Stimulated activated CD8-positive, alpha-beta memory T cell treated with anti-CD3 and anti-CD28 coated beads, Interleukin-15, amount 100 ng/mL, for 4 hours (primary cell): ENCODE measurements around the gene TNFSF18.

ENCODE experiments used
- DNase-seq, 2 donors: peaks; one replicate each; pipeline ENCODE4 v3.0.0-alpha.2; 2020; ENCODE audit warnings: low read depth in 2 of 2

The TNFSF18 gene

GRCh38 chr1:173038875-173039554 is 11.7 kb downstream of the TNFSF18 start:
- DNase-seq: no peak

DNA sequence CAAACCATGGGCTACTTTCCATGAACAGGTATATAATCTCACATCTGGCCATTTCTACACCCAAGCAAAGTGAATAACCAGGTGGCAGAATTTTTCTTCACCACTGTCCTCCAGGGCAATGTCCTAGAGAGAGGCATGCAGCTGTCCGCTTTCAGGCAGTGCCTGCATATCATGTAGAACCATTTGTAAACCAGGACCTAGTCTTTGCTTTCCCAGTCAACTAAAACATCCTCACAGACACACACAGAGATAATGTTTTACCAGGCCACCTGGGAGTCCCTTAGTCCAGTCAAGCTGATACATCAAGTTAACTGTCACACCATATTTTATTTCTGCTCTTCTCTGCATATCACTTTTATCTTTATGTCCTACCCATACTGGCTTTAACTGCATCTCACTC is 26.2 kb downstream of the TNFSF18 start:
- DNase-seq: no peak

DNA sequence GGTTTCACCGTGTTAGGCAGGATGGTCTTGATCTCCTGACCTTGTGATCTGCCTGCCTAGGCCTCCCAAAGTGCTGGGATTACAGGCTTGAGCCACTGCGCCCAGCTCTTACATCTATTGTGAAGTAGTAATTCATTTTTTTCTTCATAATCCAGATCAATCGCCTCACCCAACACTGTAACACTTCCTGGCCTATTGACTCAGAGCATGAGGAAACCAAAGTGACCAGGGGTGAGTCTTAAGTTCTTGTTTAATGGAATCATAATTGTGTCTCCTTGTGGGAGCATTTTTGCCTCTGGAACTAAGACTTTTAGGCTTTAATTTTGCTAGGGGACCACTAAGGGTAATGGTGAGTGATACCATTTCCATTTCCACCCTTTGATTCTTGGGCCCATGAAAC is 27.4 kb downstream of the TNFSF18 start:
- DNase-seq: no peak

GRCh38 chr1:173020138-173020750 is 30.5 kb downstream of the TNFSF18 start:
- DNase-seq: no peak

DNA sequence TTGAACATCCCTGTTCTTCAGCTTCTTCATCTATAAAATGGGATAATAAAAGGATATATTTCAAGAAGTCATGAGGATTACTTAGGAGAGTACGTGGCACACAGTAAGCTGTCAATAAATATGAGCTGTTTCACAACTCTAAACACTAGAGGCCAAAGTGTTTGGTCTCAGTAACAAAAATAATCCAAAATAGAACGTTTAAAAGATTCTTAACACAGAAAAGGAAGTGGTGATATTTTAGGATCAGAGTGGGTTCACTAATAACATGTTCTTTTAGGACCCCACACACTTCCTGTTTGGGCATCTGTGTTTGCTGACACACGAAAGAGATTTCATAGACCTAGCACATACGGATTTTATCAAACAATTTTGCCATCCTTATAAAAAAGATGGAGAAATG is 32.9 kb downstream of the TNFSF18 start:
- no peak for DNase-seq

- no peak for DNase-seq
These were observed 34.3 kb downstream of the TNFSF18 start for GRCh38 chr1:173016419-173016818.

DNA sequence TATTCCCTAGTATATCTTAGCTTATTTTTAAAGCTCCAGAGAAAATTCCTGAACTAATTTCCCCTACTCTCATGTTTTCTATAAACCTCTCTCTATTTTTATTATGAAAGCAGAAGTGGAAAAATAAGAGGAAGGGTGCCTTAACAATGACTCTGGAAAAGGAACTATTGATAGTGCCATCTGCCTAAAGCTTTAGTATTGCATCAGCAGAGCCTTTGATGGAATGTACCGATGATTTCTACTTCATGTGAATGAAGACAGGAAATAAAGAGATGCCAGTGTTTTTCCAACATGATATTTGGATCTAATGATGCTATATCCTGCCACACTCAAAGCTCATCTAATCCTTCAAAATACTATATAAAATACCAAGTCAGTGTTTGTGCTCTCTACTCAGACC is 35.1 kb downstream of the TNFSF18 start:
- no peak for DNase-seq

GRCh38 chr1:173014160-173014559 is 36.6 kb downstream of the TNFSF18 start:
- no peak for DNase-seq

- no peak for DNase-seq
These were observed 38.6 kb downstream of the TNFSF18 start for GRCh38 chr1:173012126-173012525.

DNA sequence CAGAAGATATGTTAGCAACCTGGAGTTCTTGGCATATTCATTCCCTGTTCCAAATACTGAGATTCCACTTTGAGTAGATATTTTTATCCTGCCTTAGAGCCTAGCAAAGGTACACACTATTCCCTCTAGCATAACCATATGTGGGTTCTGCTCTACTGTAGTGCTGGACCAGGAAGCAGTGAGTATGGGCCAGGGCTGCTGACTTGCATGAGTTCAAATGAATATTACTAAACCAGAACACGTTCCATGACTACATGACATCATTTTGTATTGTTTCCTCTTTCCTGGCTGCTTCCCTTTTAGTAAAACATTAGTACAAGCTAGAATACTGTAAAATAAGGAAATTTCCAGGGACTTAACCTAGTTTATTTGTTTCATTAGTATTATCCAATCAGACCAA is 41.1 kb downstream of the TNFSF18 start:
- DNase-seq: no peak

DNA sequence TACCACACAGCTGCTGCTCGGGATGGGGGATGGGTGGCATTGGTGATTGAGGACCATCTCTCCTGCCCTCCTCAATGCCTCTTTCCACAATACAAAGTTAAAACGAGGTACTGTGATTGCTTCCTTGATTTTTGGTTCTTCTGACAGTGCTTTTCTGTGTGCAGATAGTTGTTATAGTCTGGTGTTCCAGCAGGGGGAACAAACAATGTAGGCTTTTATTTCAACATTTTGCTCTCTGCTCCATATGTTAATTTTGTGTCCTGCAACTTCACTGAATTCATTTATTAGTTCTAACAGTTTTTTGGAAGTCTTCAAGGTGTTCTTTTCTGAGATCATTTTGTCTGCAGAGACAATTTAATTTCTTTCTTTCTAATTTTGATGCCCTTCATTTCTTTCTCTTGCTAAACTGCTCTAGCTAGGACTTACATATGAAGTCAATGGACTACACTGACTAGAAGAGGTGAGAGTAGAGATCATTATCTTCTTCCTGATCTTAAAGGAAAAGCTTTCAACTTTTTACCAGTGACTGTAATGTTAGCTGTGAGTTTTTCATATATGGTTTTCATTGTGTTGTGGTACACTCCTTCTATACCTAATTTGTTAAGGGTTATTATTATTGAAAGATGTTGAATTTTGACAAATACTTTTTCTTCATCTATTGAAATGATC is 45.4 kb downstream of the TNFSF18 start:
- DNase-seq: no peak

DNA sequence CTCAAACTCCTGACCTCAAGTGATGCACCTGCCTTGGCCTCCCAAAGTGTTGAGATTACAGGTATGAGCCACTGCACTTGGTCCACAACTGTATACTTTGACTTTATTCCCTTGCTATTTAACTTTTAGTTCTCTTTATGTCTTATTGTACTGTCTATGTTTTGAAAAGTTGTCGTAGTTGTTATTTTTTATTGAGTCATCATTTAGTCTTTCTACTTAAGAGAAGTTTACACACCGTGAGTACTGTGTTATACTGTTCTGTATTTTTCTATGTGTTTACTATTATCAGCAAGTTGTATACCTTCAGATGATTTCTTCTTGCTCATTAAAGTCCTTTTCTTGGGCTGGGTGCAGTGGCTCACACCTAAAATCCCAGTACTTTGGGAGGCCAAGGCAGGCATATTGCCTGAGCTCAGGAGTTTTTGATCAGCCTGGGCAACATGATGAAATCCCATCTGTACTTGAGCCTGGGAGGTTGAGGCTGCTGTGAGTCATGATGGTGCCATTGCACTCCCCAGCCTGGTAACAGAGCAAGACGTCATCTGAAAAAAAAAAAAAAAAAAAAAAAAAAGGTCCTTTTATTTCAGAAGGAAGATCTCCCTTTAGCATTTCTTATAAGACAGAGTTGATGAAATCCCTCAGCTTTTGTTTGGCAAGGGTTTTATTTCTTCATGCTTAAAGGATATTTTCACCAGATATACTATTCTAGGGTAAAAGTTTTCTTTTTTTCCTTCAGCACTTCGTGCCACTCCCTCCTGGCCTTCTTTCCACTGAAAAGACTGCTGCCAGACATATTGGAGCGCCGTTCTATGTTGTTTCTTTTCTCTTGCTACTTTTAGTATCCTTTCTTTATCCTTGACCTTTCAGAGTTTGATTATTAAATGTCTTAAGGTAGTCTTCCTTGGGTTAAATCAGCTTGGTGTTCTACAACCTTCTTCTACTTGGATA is 47.6 kb downstream of the TNFSF18 start:
- no peak for DNase-seq

DNA sequence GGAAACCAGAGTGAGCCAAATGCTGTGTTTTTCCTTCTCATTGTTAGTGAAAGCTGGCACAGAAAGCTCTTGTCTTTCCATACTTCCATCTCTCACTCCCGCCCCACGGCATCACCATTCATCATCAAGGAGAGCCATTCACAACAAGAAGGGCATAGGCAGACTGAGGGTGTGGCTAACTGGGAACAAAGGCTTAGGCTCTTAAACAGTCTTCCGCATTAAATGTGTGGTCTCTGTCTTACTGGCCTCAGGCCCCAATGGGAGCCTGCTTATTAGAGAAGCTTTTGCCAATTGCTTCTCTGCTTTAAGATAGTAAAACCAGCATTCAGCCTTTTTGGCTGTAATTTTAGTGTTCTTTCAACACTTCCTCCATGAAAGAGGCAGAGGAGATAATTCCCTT is 51.4 kb downstream of the TNFSF18 start:
- no peak for DNase-seq

- DNase-seq: no peak
These were observed 52.8 kb downstream of the TNFSF18 start for GRCh38 chr1:172997941-172998361.

- no peak for DNase-seq
These were observed 57.1 kb downstream of the TNFSF18 start for GRCh38 chr1:172993640-172994039.

DNA sequence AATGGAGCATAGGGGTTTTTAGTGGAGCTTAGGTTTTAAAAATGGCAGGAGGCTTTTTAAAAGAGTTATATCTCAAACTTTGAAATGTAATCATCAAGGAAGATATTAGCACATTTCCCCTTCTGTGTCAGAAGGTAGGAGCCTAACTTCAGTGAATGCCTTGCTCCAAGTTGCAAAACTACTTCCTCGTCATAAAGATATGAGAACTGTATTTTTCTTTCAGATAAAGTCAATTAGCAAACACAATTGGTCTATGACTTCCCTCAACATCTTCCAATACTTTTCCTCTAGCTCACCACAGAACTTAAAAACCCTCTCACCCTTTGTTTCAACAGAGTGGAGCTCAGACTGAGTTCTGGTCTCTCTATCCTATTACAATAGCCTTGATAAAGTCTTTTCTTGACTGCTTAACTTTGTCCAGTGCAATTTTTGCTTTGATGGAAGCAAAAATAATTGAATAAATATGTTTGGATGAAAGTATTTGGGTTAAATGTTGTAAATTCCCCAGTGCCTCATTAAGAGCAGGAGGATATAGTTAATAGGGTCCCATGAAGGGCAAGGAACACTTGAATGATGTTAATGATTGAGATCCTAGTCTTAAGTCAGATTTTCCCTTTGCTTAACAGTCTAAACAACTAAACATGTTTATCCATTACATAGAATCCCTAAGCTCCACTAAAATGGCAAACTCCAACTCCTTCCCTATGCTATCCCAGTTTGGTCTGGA is 58.9 kb downstream of the TNFSF18 start:
- no peak for DNase-seq

- DNase-seq: no peak
These were observed 60.0 kb downstream of the TNFSF18 start for GRCh38 chr1:172990598-172991215.
